ENCODE data around the gene EZR.

- TF ChIP-seq CTCF (IDR thresholded peaks at IDR 0.05 in 2 of 3, conservative IDR thresholded peaks at IDR 0.05 in 1 of 3; ENCODE audit: control insufficient read depth in 2 of 3, extremely low read depth in 1 of 3, insufficient read depth in 1 of 3, low read depth in 3 of 3, low read length in 3 of 3), result peak in 2 of 3 experiments; percentile 29 to 61; a peak in 4 of 6 replicates
- TF ChIP-seq, protein P1, sequence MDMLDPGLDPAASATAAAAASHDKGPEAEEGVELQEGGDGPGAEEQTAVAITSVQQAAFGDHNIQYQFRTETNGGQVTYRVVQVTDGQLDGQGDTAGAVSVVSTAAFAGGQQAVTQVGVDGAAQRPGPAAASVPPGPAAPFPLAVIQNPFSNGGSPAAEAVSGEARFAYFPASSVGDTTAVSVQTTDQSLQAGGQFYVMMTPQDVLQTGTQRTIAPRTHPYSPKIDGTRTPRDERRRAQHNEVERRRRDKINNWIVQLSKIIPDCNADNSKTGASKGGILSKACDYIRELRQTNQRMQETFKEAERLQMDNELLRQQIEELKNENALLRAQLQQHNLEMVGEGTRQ (IDR thresholded peaks at IDR 0.05; ENCODE audit: borderline replicate concordance, low read depth, low read length), result no peak
- no peak for TF ChIP-seq MYC (IDR thresholded peaks at IDR 0.05; ENCODE audit: insufficient read depth, insufficient read length, insufficient replicate concordance, low read length, severe bottlenecking)
- TF ChIP-seq, protein P2, sequence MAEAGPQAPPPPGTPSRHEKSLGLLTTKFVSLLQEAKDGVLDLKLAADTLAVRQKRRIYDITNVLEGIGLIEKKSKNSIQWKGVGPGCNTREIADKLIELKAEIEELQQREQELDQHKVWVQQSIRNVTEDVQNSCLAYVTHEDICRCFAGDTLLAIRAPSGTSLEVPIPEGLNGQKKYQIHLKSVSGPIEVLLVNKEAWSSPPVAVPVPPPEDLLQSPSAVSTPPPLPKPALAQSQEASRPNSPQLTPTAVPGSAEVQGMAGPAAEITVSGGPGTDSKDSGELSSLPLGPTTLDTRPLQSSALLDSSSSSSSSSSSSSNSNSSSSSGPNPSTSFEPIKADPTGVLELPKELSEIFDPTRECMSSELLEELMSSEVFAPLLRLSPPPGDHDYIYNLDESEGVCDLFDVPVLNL (IDR thresholded peaks at IDR 0.05; ENCODE audit: low read depth, low read length), result no peak
- TF ChIP-seq HDAC2 (IDR thresholded peaks at IDR 0.05), result no peak
These were observed 100.6 kb downstream of the EZR start for GRCh38 chr6:158718461-158719046.
